ENCODE data around the gene MAML2.
"Not testable (repeated sequence)": the region's sequence is repeated elsewhere in the genome, so short reads cannot be mapped to it uniquely, and the experiment has no call there.

The MAML2 gene

GRCh38 chr11:96293109-96293508 is 49.9 kb downstream of the MAML2 start:
- DNase-seq (ENCODE audit: low read depth, low spot score) = no peak

- no peak for DNase-seq (ENCODE audit: low read depth, low spot score)
These were observed 50.5 kb downstream of the MAML2 start for GRCh38 chr11:96292291-96293010.

- no peak for DNase-seq (ENCODE audit: low read depth, low spot score)
These were observed 52.4 kb downstream of the MAML2 start for GRCh38 chr11:96290631-96291030.

GRCh38 chr11:96290031-96290430 is 53.0 kb downstream of the MAML2 start:
- DNase-seq (ENCODE audit: low read depth, low spot score) = no peak

GRCh38 chr11:96288915-96289314 is 54.1 kb downstream of the MAML2 start:
- no peak for DNase-seq (ENCODE audit: low read depth, low spot score)

GRCh38 chr11:96287822-96288439 is 55.1 kb downstream of the MAML2 start:
- no peak for DNase-seq (ENCODE audit: low read depth, low spot score)

GRCh38 chr11:96285985-96286384 is 57.0 kb downstream of the MAML2 start:
- DNase-seq (ENCODE audit: low read depth, low spot score) = not testable (repeated sequence)

GRCh38 chr11:96284917-96285316 is 58.1 kb downstream of the MAML2 start:
- DNase-seq (ENCODE audit: low read depth, low spot score) = no peak

GRCh38 chr11:96284401-96284800 is 58.6 kb downstream of the MAML2 start:
- no peak for DNase-seq (ENCODE audit: low read depth, low spot score)

- DNase-seq (ENCODE audit: low read depth, low spot score) = no peak
These were observed 60.3 kb downstream of the MAML2 start for GRCh38 chr11:96282625-96283220.

- no peak for DNase-seq (ENCODE audit: low read depth, low spot score)
These were observed 62.6 kb downstream of the MAML2 start for GRCh38 chr11:96280444-96280843.

- no peak for DNase-seq (ENCODE audit: low read depth, low spot score)
These were observed 63.1 kb downstream of the MAML2 start for GRCh38 chr11:96279896-96280290.

GRCh38 chr11:96279018-96279895 is 63.7 kb downstream of the MAML2 start:
- no peak for DNase-seq (ENCODE audit: low read depth, low spot score)

- no peak for DNase-seq (ENCODE audit: low read depth, low spot score)
These were observed 64.7 kb downstream of the MAML2 start for GRCh38 chr11:96278039-96278897.

GRCh38 chr11:96277696-96278038 is 65.3 kb downstream of the MAML2 start:
- no peak for DNase-seq (ENCODE audit: low read depth, low spot score)

- no peak for DNase-seq (ENCODE audit: low read depth, low spot score)
These were observed 66.2 kb downstream of the MAML2 start for GRCh38 chr11:96276836-96277235.

GRCh38 chr11:96275801-96276594 is 67.0 kb downstream of the MAML2 start:
- DNase-seq (ENCODE audit: low read depth, low spot score) = no peak

GRCh38 chr11:96273507-96273906 is 69.5 kb downstream of the MAML2 start:
- DNase-seq (ENCODE audit: low read depth, low spot score) = no peak

GRCh38 chr11:96272529-96273222 is 70.3 kb downstream of the MAML2 start:
- no peak for DNase-seq (ENCODE audit: low read depth, low spot score)

GRCh38 chr11:96271777-96272176 is 71.2 kb downstream of the MAML2 start:
- no peak for DNase-seq (ENCODE audit: low read depth, low spot score)

All from smooth muscle cell of the brain vasculature (primary cell).